A673 (cell line): ENCODE data around the gene FMN2. TPM values are rescaled to one million over a fixed set of nuclear protein-coding genes. Genes with fewer than 3 reads are reported as not detected.

Experiments used
- BruUV-seq: library from RNA; stranded (reverse); fragments of 400-500 nt; replicated peaks from 2 replicates; lab custom pipeline; 2021; lab: Mats Ljungman, UMichigan
- CTCF ChIA-PET: fragments of 300-600 bp; sonication (Branson Sonifier 250); formaldehyde crosslinking; loops from one replicate; lab custom pipeline; 2022; ENCODE audit warnings: antibody characterized with exemption; lab: Charles Lee
- POLR2A ChIA-PET: fragments of 300-600 bp; sonication (Branson Sonifier 250); formaldehyde crosslinking; loops from one replicate; lab custom pipeline; 2022; ENCODE audit warnings: antibody characterized with exemption; ENCODE audit not compliant: low non-redundant PET; lab: Charles Lee
- DNase-seq: peaks from one replicate; pipeline ENCODE4 v3.0.0-alpha.2; 2015; ENCODE audit warnings: low spot score
- H3K27ac ChIP-seq: fragments of 200-600 bp; sonication (generic); 2 replicates; pipeline ENCODE4 v1.5.1; 2016; ENCODE audit warnings: mixed run types, low read depth, mild to moderate bottlenecking, mixed read lengths, antibody characterized with exemption, low read length; ENCODE audit not compliant: poor library complexity, severe bottlenecking
- H3K27me3 ChIP-seq: fragments of 200-600 bp; sonication (generic); replicated peaks from 2 replicates; pipeline ENCODE4 v1.6.1; 2017; ENCODE audit warnings: mixed run types, low read depth, mild to moderate bottlenecking, mixed read lengths, antibody characterized with exemption, low read length; ENCODE audit not compliant: insufficient read depth, poor library complexity
- H3K36me3 ChIP-seq: fragments of 200-600 bp; sonication (generic); 2 replicates; pipeline ENCODE4 v1.6.1; 2016; ENCODE audit warnings: mixed run types, mild to moderate bottlenecking, mixed read lengths, antibody characterized with exemption, low read length; ENCODE audit not compliant: insufficient read depth, poor library complexity, severe bottlenecking
- H3K4me1 ChIP-seq: fragments of 200-600 bp; sonication (generic); 2 replicates; pipeline ENCODE4 v1.6.1; 2017; ENCODE audit warnings: mixed run types, mild to moderate bottlenecking, mixed read lengths, antibody characterized with exemption, low read length; ENCODE audit not compliant: insufficient read depth, poor library complexity, severe bottlenecking
- H3K4me3 ChIP-seq: fragments of 200-600 bp; sonication (generic); 2 replicates; pipeline ENCODE4 v1.5.1; 2016; ENCODE audit warnings: low read depth, mixed run types, mild to moderate bottlenecking, mixed read lengths, low read length; ENCODE audit not compliant: poor library complexity, severe bottlenecking
- H3K9me3 ChIP-seq: fragments of 200-600 bp; sonication (generic); 2 replicates; pipeline ENCODE4 v1.6.1; 2016; ENCODE audit warnings: mixed run types, low read depth, mild to moderate bottlenecking, mixed read lengths, antibody characterized with exemption, low read length; ENCODE audit not compliant: poor library complexity, severe bottlenecking
- CTCF ChIP-seq: fragments of 300-800, 200-600 bp; sonication (generic); conservative IDR thresholded peaks from 2 replicates; pipeline ENCODE4 v1.5.1; 2017; ENCODE audit warnings: low read depth, mild to moderate bottlenecking, antibody characterized with exemption, low read length, moderate library complexity, mixed read lengths
- EZH2 ChIP-seq: fragments of 200-600 bp; sonication (generic); IDR thresholded peaks from 2 replicates; pipeline ENCODE4 v1.6.1; 2017; ENCODE audit warnings: borderline replicate concordance, low read depth, mild to moderate bottlenecking, mixed read lengths, antibody characterized with exemption, low read length; ENCODE audit not compliant: poor library complexity, severe bottlenecking
- intact Hi-C: fragments of 100-400 bp; cut with micrococcal nuclease; formaldehyde crosslinking; loops from one replicate; pipeline ENCODE4 v1.10.0; 2022; ENCODE audit not compliant: unreplicated experiment
- total RNA-seq: library from RNA; stranded (reverse); gene quantifications from 2 replicates; pipeline ENCODE4 v1.2.3, GENCODE V29; 2021

The FMN2 gene
- total RNA-seq, 1 experiment from 2014 or later = not detected

- Histone ChIP-seq H3K36me3 (no peaks in the 10 kb centered on the region), H3K27ac (no peak overlapping the region), H3K9me3 (no peaks in the 10 kb centered on the region), H3K4me1 (no peaks in the 10 kb centered on the region), H3K4me3 (no peak overlapping the region), H3K27me3 (no peaks in the 10 kb centered on the region)
- DNase-seq = no peak
- TF ChIP-seq CTCF (no peak), EZH2 (no peak)
- CTCF ChIA-PET = no interaction called here
- intact Hi-C loops = no loop called here
- POLR2A ChIA-PET = no interaction called here
- no TSS peak for BruUV-seq
These were observed 331.7 kb downstream of the FMN2 start for GRCh38 chr1:240423246-240423924.

GRCh38 chr1:240424740-240425464 is 333.2 kb downstream of the FMN2 start:
- intact Hi-C loops = no loop called here
- no peak for DNase-seq
- Histone ChIP-seq H3K9me3 (no peaks in the 10 kb centered on the region), H3K36me3 (no peaks in the 10 kb centered on the region), H3K27ac (no peak overlapping the region), H3K4me1 (no peaks in the 10 kb centered on the region), H3K4me3 (no peak overlapping the region), H3K27me3 (no peaks in the 10 kb centered on the region)
- TF ChIP-seq CTCF (no peak), EZH2 (no peak)
- ChIA-PET POLR2A (interaction anchor here (1.0 kb wide), 1 partner anchor 9 kb away, joined by 3 read pairs; no protein-coding TSS in a partner anchor), CTCF (no interaction called here)
- BruUV-seq = no TSS peak

GRCh38 chr1:240426051-240426450 is 334.4 kb downstream of the FMN2 start:
- H3K36me3 ChIP-seq = no peaks in the 10 kb centered on the region
- no peak overlapping the region for H3K4me3 ChIP-seq
- no peaks in the 10 kb centered on the region for H3K4me1 ChIP-seq
- no peaks in the 10 kb centered on the region for H3K9me3 ChIP-seq
- H3K27ac ChIP-seq = no peak overlapping the region
- POLR2A ChIA-PET = no interaction called here
- intact Hi-C loops = no loop called here
- no peak for TF ChIP-seq CTCF
- no peak for TF ChIP-seq EZH2
- H3K27me3 ChIP-seq = no peaks in the 10 kb centered on the region
- CTCF ChIA-PET = no interaction called here
- no peak for DNase-seq
- no TSS peak for BruUV-seq
